GM12878 (cell line): ENCODE data around the gene BRME1. TPM values are rescaled to one million over a fixed set of nuclear protein-coding genes. Genes with fewer than 3 reads are reported as not detected.

Experiments used
- BCL11A ChIP-seq: IDR thresholded peaks from 2 replicates; pipeline ENCODE4 v1.6.1; 2011; ENCODE audit warnings: low read depth, low read length
- BHLHE40 ChIP-seq, 2 experiments: fragments of 450-650 bp in 1 of 2; IDR thresholded peaks; 2 replicates each; pipeline ENCODE4 v1.6.1; 2011 to 2017; ENCODE audit warnings: low read depth in 2 of 2, borderline replicate concordance in 1 of 2, improper control_type of control experiment in 1 of 2, low read length in 1 of 2, mild to moderate bottlenecking in 1 of 2
- HDAC6 ChIP-seq: fragments of 200-600 bp; sonication (generic); IDR thresholded peaks from one replicate; pipeline ENCODE4 v1.8.0; 2017; ENCODE audit warnings: antibody characterized with exemption; ENCODE audit not compliant: unreplicated experiment
- NFIC ChIP-seq: IDR thresholded peaks from 2 replicates; pipeline ENCODE4 v1.6.1; 2012; ENCODE audit warnings: low read depth, mild to moderate bottlenecking, inconsistent platforms, low read length, moderate library complexity
- NR2F1 ChIP-seq: fragments of 450-650 bp; conservative IDR thresholded peaks from 2 replicates; pipeline ENCODE4 v1.6.1; 2017; ENCODE audit warnings: mild to moderate bottlenecking
- polyA plus RNA-seq, 11 experiments: library from polyadenylated mRNA; depleted of rRNA in 4 of 11; unstranded in 6 of 11; stranded (reverse) in 5 of 11; fragments of >200 nt; fragmentation: Nextera tagmentation in 4 of 11; fragmentation: Illumina TruSeq in 1 of 11; extraction: Ambion mirVana in 4 of 11; extraction: Trizol in 1 of 11; gene quantifications; 1 replicate in 1 of 11; 2 replicates in 10 of 11; pipeline versions ENCODE4 v1.2.1 to v1.2.3, GENCODE V29; 2011 to 2016; ENCODE audit warnings: inconsistent platforms in 2 of 11, missing spikeins in 2 of 11, low read depth in 1 of 11
- total RNA-seq, 4 experiments: library from RNA; depleted of rRNA in 3 of 4; stranded (reverse); fragments of >200 nt in 3 of 4; fragmentation: Illumina TruSeq in 1 of 4; extraction: Trizol in 1 of 4; gene quantifications; 2 replicates each; pipeline versions ENCODE4 v1.2.1 to v1.2.3, GENCODE V29; 2013 to 2021
- TF ChIP-seq, protein P1 (sequence below): IDR thresholded peaks from 2 replicates; pipeline ENCODE4 v1.6.1; 2011; ENCODE audit warnings: mild to moderate bottlenecking, low read depth, low read length, moderate library complexity; ENCODE audit not compliant: insufficient replicate concordance
- TF ChIP-seq, protein P2 (sequence below): IDR thresholded peaks from 2 replicates; pipeline ENCODE4 v1.6.1; 2011; ENCODE audit warnings: borderline replicate concordance, low read depth, mild to moderate bottlenecking, moderate library complexity, mixed read lengths, low read length; ENCODE audit not compliant: insufficient read depth; ENCODE audit errors: extremely low read length
- TF ChIP-seq, protein P3 (sequence below): fragments of 450-650 bp; IDR thresholded peaks from 2 replicates; pipeline ENCODE4 v1.6.1; 2017; ENCODE audit warnings: mild to moderate bottlenecking

Gene BRME1
- total and polyA plus RNA-seq, 10 of the 15 experiments (the other 5 are each of a cell fraction or from before 2014, with no cell fraction given) = 0.07 to 2.2 (median 1.1) TPM; not detected in 1

DNA sequence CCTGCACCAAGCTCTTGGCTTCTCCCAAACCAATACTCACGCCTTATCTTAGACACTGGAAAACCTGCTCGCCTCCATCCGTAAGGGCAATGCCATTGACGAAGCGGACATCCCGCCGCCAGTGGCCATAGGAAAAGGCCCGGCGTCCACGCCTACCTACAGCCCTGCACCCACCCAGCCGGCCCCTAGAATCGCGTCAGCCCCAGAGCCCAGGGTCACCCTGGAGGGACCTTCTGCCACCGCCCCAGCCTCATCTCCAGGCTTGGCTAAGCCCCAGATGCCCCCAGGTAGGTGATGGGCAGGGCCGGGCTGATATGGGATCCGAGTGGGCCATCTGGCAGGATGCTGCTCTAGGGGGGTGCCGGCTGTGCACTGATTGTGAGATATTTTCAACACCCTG lies 7.4 kb upstream of the BRME1 start (continued):
- TF ChIP-seq NR2F1 (no peak), BHLHE40 (IDR thresholded peaks at IDR 0.05; ENCODE audit: borderline replicate concordance in 1 of 2, low read depth in 2 of 2, low read length in 1 of 2) (no peak), NFIC (no peak), BCL11A (no peak), HDAC6 (no peak)
- TF ChIP-seq, protein P1, sequence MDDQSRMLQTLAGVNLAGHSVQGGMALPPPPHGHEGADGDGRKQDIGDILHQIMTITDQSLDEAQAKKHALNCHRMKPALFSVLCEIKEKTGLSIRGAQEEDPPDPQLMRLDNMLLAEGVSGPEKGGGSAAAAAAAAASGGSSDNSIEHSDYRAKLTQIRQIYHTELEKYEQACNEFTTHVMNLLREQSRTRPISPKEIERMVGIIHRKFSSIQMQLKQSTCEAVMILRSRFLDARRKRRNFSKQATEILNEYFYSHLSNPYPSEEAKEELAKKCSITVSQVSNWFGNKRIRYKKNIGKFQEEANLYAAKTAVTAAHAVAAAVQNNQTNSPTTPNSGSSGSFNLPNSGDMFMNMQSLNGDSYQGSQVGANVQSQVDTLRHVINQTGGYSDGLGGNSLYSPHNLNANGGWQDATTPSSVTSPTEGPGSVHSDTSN = no peak
- TF ChIP-seq, protein P2, sequence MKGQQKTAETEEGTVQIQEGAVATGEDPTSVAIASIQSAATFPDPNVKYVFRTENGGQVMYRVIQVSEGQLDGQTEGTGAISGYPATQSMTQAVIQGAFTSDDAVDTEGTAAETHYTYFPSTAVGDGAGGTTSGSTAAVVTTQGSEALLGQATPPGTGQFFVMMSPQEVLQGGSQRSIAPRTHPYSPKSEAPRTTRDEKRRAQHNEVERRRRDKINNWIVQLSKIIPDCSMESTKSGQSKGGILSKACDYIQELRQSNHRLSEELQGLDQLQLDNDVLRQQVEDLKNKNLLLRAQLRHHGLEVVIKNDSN = no peak
- TF ChIP-seq, protein P3, sequence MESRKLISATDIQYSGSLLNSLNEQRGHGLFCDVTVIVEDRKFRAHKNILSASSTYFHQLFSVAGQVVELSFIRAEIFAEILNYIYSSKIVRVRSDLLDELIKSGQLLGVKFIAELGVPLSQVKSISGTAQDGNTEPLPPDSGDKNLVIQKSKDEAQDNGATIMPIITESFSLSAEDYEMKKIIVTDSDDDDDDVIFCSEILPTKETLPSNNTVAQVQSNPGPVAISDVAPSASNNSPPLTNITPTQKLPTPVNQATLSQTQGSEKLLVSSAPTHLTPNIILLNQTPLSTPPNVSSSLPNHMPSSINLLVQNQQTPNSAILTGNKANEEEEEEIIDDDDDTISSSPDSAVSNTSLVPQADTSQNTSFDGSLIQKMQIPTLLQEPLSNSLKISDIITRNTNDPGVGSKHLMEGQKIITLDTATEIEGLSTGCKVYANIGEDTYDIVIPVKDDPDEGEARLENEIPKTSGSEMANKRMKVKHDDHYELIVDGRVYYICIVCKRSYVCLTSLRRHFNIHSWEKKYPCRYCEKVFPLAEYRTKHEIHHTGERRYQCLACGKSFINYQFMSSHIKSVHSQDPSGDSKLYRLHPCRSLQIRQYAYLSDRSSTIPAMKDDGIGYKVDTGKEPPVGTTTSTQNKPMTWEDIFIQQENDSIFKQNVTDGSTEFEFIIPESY = no peak
